Omental fat pad (tissue), 4 donors: ENCODE data around the gene DKKL1. TPM values are rescaled to one million over a fixed set of nuclear protein-coding genes. Genes with fewer than 3 reads are reported as not detected.

Source experiments
- ATAC-seq: fragments of 150-250 bp; one replicate; pipeline ENCODE4 v1.9.1; 2016; ENCODE audit warnings: mild to moderate bottlenecking, moderate library complexity; ENCODE audit not compliant: low FRiP score
- DNase-seq: peaks from one replicate; pipeline ENCODE4 v3.0.0-alpha.2; 2019; ENCODE audit warnings: low spot score
- total RNA-seq, 4 donors: library from RNA; depleted of rRNA; stranded (reverse); fragments of >200 nt; gene quantifications; one replicate each; pipeline ENCODE4 v1.1.0, GENCODE V29; 2016
- TF ChIP-seq, protein P1 (sequence below), 3 donors: fragments of 450-650 bp; IDR thresholded peaks; one replicate each; pipeline ENCODE4 v1.5.1; 2016 to 2017; ENCODE audit warnings: antibody characterized with exemption in 3 of 3, mild to moderate bottlenecking in 3 of 3, moderate library complexity in 2 of 3

Gene DKKL1
- total RNA-seq, 4 donors from 2014 or later: not detected

DNA sequence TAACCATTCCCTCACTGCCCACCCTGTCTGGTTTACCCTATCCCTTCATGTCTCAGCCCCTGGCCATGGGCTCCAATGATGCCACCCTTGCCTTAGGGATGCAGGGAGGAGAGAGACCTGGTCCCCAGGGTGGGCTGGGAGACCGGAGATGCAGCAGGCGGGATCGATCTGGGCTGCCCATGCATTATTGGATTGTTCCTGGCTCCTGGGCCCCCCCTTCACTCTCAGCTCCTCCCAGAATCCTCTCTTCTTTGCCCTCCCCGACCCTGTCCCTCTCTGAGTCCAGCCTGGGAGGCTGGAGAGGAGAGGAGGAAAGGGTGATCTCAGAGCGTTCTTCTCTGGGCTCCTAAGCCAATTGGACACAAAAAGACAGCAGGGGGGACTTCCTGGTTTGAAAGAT is 30.2 kb downstream of the DKKL1 start:
- TF ChIP-seq, protein P1, sequence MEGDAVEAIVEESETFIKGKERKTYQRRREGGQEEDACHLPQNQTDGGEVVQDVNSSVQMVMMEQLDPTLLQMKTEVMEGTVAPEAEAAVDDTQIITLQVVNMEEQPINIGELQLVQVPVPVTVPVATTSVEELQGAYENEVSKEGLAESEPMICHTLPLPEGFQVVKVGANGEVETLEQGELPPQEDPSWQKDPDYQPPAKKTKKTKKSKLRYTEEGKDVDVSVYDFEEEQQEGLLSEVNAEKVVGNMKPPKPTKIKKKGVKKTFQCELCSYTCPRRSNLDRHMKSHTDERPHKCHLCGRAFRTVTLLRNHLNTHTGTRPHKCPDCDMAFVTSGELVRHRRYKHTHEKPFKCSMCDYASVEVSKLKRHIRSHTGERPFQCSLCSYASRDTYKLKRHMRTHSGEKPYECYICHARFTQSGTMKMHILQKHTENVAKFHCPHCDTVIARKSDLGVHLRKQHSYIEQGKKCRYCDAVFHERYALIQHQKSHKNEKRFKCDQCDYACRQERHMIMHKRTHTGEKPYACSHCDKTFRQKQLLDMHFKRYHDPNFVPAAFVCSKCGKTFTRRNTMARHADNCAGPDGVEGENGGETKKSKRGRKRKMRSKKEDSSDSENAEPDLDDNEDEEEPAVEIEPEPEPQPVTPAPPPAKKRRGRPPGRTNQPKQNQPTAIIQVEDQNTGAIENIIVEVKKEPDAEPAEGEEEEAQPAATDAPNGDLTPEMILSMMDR (IDR thresholded peaks at IDR 0.05): no peak
- ATAC-seq (no peak), DNase-seq (no peak)

DNA sequence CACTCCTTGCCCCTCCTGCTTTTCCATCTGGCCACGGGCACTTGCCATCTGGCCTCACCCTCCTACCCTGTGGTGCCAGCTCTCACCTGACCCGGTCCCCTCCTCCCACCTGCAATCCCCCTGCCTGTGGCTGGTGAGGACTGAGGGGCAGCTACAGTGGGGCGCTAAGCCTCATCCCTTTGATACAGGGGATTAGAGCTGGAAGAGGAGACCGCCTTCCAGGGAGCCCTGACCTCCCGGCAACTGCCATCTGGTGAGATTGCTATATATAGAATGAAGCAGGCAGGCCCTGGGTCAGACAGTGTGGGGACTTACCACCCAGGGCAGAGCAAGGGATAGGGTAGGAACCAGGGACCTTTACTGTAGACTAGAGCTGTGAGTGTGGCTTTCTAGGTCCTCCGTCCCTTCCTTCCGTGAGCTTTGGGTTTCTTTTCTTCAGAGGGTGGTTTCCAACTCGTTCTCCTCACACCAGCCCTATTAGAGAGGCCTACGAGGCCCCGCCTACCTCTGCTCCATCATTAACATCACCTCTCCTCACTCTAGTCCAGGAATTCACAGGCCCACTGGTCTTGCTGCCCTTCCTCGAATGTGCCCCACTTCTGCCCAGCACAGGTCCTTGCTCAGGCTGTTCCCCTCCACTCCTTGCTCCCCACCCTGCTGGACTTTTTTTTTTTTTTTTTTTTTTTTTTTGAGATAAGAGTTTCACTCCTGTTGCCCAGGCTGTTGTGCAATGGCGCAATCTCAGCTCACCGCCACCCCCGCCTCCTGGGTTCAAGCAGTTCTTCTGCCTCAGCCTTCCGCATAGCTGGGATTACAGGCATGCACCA is 32.1 kb downstream of the DKKL1 start:
- no peak for DNase-seq
- TF ChIP-seq, protein P1 (IDR thresholded peaks at IDR 0.05): no peak
- peak; percentile 25 for ATAC-seq

DNA sequence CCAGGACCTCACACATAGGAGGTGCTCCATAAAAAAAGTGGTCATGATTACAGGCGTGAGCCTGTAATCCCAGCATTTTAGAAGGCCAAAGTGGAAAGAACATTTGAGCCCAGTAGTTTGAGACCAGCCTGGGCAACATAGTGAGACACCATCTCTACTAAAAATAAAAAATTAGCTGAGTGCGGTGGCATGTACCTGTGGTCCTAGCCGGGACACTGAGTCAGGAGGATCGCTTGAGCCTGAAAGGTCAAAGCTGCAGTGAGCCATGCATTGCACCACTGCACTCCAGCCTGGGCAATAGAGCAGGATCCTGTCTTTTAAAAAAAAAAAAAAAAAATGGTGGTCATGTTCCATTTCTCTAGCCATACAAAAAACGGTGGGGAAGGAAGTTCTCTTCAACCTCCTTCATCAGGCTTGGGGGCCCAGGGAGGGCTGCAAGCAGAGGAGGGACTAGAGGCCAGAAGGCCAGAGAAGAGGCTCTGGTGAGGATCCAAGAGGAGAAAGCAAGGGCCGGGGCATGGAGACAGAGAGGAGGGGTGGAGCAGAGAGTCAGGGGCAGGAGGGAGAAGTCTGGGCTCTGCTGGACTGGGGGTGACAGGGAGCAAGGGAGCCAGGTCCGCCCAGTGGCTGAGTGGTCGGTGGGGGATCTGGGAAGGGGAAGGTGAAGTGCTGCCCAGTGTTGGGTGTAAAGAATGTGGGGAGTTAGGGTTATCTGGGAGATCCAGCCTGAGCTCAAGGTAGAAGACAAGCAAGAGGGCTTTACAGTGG is 33.2 kb downstream of the DKKL1 start:
- DNase-seq: no peak
- TF ChIP-seq, protein P1 (IDR thresholded peaks at IDR 0.05): no peak
- ATAC-seq: no peak

DNA sequence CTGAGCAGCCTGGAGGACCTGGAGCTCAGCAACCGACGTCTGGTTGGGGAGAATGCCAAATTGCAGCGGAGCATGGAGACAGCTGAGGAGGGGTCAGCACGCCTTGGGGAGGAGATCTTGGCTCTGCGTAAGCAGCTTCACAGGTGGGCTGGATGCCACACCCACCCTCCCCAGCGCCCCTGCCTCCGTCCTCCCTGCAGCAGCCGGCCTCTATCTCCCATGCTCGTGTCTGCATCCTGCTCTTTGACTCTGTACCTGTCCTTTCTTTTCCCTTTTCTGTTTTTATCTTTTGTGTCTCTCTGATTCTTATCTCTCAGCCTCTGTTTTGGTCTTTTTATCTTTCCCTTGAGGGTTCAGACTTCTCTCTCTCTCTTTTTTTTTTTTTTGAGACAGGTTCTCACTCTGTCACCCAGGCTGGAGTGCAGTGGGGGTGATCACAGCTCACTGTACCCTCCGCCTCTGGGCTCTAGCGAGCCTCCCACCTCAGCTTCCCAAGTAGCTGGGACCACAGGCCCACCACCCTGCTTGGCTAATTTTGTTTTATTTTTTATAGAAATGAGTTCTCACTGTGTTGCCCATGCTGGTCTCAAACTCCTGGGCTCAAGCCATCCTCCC is 34.4 kb downstream of the DKKL1 start:
- no peak for ATAC-seq
- TF ChIP-seq, protein P1 (IDR thresholded peaks at IDR 0.05): no peak
- no peak for DNase-seq

DNA sequence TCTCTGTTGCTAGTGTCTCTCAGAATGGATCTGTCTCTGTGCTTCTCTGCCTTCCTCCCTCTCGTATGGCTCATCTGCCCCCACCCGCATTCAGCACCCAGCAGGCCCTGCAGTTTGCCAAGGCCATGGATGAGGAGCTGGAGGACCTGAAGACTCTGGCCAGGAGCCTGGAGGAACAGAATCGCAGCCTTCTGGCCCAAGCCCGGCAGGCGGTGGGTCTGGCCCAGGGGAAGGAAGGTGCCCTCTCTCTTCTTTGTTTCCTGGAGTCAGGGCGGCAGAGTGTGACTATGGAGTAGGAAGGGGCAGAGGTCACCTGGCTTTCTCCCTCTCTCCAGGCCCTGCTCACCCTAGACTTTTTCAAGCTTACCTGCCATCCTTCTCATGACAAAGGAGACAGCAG is 35.3 kb downstream of the DKKL1 start:
- no peak for ATAC-seq
- TF ChIP-seq, protein P1 (IDR thresholded peaks at IDR 0.05): no peak
- no peak for DNase-seq

DNA sequence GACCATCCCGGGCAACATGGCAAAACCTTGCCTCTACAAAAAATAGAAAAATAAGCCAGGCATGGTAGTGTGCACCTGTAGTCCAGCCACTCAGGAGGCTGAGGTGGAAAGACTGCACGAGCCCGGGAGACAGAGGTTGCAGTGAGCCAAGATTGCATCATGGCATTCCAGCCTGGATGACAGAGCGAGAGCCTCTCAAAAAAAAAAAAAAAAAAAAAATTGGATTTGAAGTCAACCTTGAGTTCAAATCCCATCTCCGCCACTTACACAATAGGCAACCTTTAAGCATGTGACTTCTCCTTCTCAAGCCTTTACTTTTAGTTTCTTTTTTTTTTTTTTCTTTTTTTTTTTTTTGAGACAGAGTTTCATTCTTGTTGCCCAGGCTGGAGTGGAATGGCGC is 36.4 kb downstream of the DKKL1 start:
- ATAC-seq: no peak
- TF ChIP-seq, protein P1 (IDR thresholded peaks at IDR 0.05): no peak

More for the DNA sequence above, 36.4 kb downstream of the DKKL1 start:
- no peak for DNase-seq
